K562 (cell line): ENCODE measurements around the gene MMP24. TPM values are rescaled to one million over a fixed set of nuclear protein-coding genes. Genes with fewer than 3 reads are reported as not detected.

Source experiments
- ATF1 ChIP-seq, 2 experiments: fragments of 450-650 bp in 1 of 2; IDR thresholded peaks; 2 replicates each; pipeline ENCODE4 v1.6.1; 2016; ENCODE audit warnings: missing compliant biosample characterization in 1 of 2, missing genetic modification characterization in 1 of 2
- ATF6 ChIP-seq: sonication (generic); formaldehyde crosslinking; IDR thresholded peaks from 2 replicates; pipeline ENCODE4 v1.4.0; 2020; ENCODE audit warnings: mild to moderate bottlenecking, missing genetic modification reagents
- CCNT2 ChIP-seq: IDR thresholded peaks from 2 replicates; pipeline ENCODE4 v1.6.1; 2011; ENCODE audit warnings: borderline replicate concordance, low read depth, mild to moderate bottlenecking, moderate library complexity, mixed read lengths, low read length; ENCODE audit not compliant: insufficient read length; ENCODE audit errors: extremely low read depth
- CREB3L1 ChIP-seq: fragments of 450-650 bp; IDR thresholded peaks from 2 replicates; pipeline ENCODE4 v1.6.1; 2014; ENCODE audit warnings: low read depth, mild to moderate bottlenecking, moderate library complexity, borderline replicate concordance
- DEAF1 ChIP-seq: fragments of 450-650 bp; formaldehyde crosslinking; IDR thresholded peaks from 2 replicates; pipeline ENCODE4 v1.4.0; 2020; ENCODE audit warnings: mild to moderate bottlenecking, moderate library complexity
- DMBX1 ChIP-seq: fragments of 250-450 bp; sonication (Bioruptor Pico); IDR thresholded peaks from 2 replicates; pipeline ENCODE4 v1.8.0; 2022; ENCODE audit warnings: inconsistent platforms, mild to moderate bottlenecking, moderate library complexity, borderline replicate concordance
- E2F6 ChIP-seq, 2 experiments: IDR thresholded peaks; 2 replicates each; pipeline ENCODE4 v1.6.1; 2011; ENCODE audit warnings: borderline replicate concordance in 1 of 2, control low read depth in 1 of 2, low read depth in 1 of 2, low read length in 1 of 2, mild to moderate bottlenecking in 1 of 2, mixed read lengths in 1 of 2, moderate library complexity in 1 of 2; ENCODE audit not compliant: insufficient read depth in 1 of 2, insufficient read length in 1 of 2, poor library complexity in 1 of 2, severe bottlenecking in 1 of 2; ENCODE audit errors: extremely low read depth in 1 of 2
- HMGXB4 ChIP-seq: sonication (generic); formaldehyde crosslinking; IDR thresholded peaks from 2 replicates; pipeline ENCODE4 v1.8.1; 2023; ENCODE audit warnings: mild to moderate bottlenecking, missing genetic modification reagents
- KDM4B ChIP-seq, 2 experiments: fragments of 450-650 bp in 1 of 2; sonication (generic) in 1 of 2; IDR thresholded peaks; 2 replicates each; pipeline ENCODE4 v1.6.1; 2016 to 2017; ENCODE audit warnings: borderline replicate concordance in 2 of 2, antibody characterized with exemption in 1 of 2, low read depth in 1 of 2, mild to moderate bottlenecking in 1 of 2
- MXI1 ChIP-seq: IDR thresholded peaks from 2 replicates; pipeline ENCODE4 v1.6.1; 2011; ENCODE audit warnings: low read depth, mild to moderate bottlenecking, improper control_type of control experiment, low read length
- NR2C2 ChIP-seq, 2 experiments: fragments of 200-800 bp in 1 of 2; sonication (Bioruptor generic) in 1 of 2; sonication (generic) in 1 of 2; formaldehyde crosslinking in 1 of 2; IDR thresholded peaks; 2 replicates each; pipeline versions ENCODE4 v1.6.1 to v1.8.0; 2016 to 2022; ENCODE audit warnings: mild to moderate bottlenecking in 1 of 2, missing compliant biosample characterization in 1 of 2, missing genetic modification characterization in 1 of 2, missing genetic modification reagents in 1 of 2
- PHF8 ChIP-seq: fragments of 200-600 bp; sonication (generic); IDR thresholded peaks from 2 replicates; pipeline ENCODE4 v1.6.1; 2012; ENCODE audit warnings: mixed run types, mild to moderate bottlenecking, inconsistent platforms, low read length, moderate library complexity, borderline replicate concordance
- RB1 ChIP-seq: fragments of 450-650 bp; IDR thresholded peaks from 2 replicates; pipeline ENCODE4 v1.6.1; 2017; ENCODE audit warnings: low read depth, mild to moderate bottlenecking
- SRF ChIP-seq, 2 experiments: fragments of 250-450, 450-650 bp in 1 of 2; sonication (Bioruptor Pico) in 1 of 2; sonication (generic) in 1 of 2; formaldehyde crosslinking; IDR thresholded peaks; 2 replicates each; pipeline versions ENCODE4 v1.5.0 to v1.5.1; 2020 to 2022; ENCODE audit warnings: mild to moderate bottlenecking in 1 of 2, missing genetic modification reagents in 1 of 2
- ZFPM2 ChIP-seq: fragments of 250-450 bp; sonication (Bioruptor Pico); IDR thresholded peaks from 2 replicates; pipeline ENCODE4 v1.5.1; 2022; ENCODE audit warnings: mild to moderate bottlenecking
- polyA plus RNA-seq, 8 experiments: library from polyadenylated mRNA; depleted of rRNA in 4 of 8; stranded (reverse) in 5 of 8; unstranded in 3 of 8; fragments of >200 nt; fragmentation: Nextera tagmentation in 2 of 8; fragmentation: Illumina TruSeq in 1 of 8; extraction: Ambion mirVana in 2 of 8; extraction: Trizol in 1 of 8; gene quantifications; 2 replicates each; pipeline versions ENCODE4 v1.2.1 to v1.2.3, GENCODE V29; 2011 to 2014; ENCODE audit warnings: inconsistent platforms in 1 of 8, missing spikeins in 1 of 8
- total RNA-seq, 7 experiments: library from RNA; depleted of rRNA in 6 of 7; stranded (reverse); fragments of >200 nt in 6 of 7; fragmentation: Illumina TruSeq in 2 of 7; extraction: Trizol in 2 of 7; gene quantifications; 2 replicates each; pipeline versions ENCODE4 v1.2.1 to v1.2.3, GENCODE V29; 2011 to 2021; ENCODE audit warnings: low replicate concordance in 1 of 7

Gene MMP24
- total and polyA plus RNA-seq, 9 of the 15 experiments (the other 6 are each of a cell fraction or from before 2014, with no cell fraction given) = 0.03 to 0.07 (median 0.03) TPM; not detected in 6

- TF ChIP-seq KDM4B (IDR thresholded peaks at IDR 0.05; ENCODE audit: borderline replicate concordance in 2 of 2, low read depth in 1 of 2) (peak in 1 of 2 experiments; percentile 87; a peak in 2 of 4 replicates), MXI1 (peak; percentile 44; the same call in 1 of the 2 replicates), ZFPM2 (CRISPR knock-in tag) (no peak), ATF6 (CRISPR knock-in tag) (0 out of 2 replicates have a peak, but pooled peaks have one; percentile 57), DMBX1 (0 out of 2 replicates have a peak, but pooled peaks have one; percentile 24), ATF1 (CRISPR knock-in tag; IDR thresholded peaks at IDR 0.05) (no peak), ATF1 (tag; IDR thresholded peaks at IDR 0.05) (peak; percentile 38; the same call in 1 of the 2 replicates), RB1 (peak; percentile 56; the same call in 1 of the 2 replicates), CREB3L1 (peak; percentile 98), E2F6 (IDR thresholded peaks at IDR 0.05; ENCODE audit: borderline replicate concordance in 1 of 2, extremely low read depth in 1 of 2, insufficient read depth in 1 of 2, insufficient read length in 1 of 2, low read depth in 1 of 2, low read length in 1 of 2, poor library complexity in 1 of 2, severe bottlenecking in 1 of 2) (peak in 1 of 2 experiments; percentile 25), PHF8 (peak; percentile 77), DEAF1 (CRISPR knock-in tag) (no peak), HMGXB4 (CRISPR knock-in tag) (no peak), SRF (CRISPR knock-in tag; IDR thresholded peaks at IDR 0.05) (peak; percentile 68 to 94; a peak in 3 of 4 replicates), NR2C2 (CRISPR knock-in tag; IDR thresholded peaks at IDR 0.05) (peak; percentile 11), NR2C2 (tag; IDR thresholded peaks at IDR 0.05) (peak; percentile 70; the same call in 1 of the 2 replicates), CCNT2 (peak; percentile 13)
These were observed 57.9 kb downstream of the MMP24 start, which contains the start of gene EIF6 (continued) for GRCh38 chr20:35284267-35284991.
